Aorta (tissue), 5 donors: Measurements from ENCODE around the gene TMEM232. TPM values are rescaled to one million over a fixed set of nuclear protein-coding genes. Genes with fewer than 3 reads are reported as not detected.
"Not testable (repeated sequence)": the region's sequence is repeated elsewhere in the genome, so short reads cannot be mapped to it uniquely, and the experiment has no call there.

Experiments used
- ATAC-seq: fragments of 200-7000 bp; cut with Tn5 transposase; one replicate; pipeline ENCODE4 v1.9.1; 2022; ENCODE audit warnings: moderate library complexity; ENCODE audit not compliant: low FRiP score
- DNase-seq, 2 donors: peaks; one replicate each; pipeline ENCODE4 v3.0.0-alpha.2; 2020
- H3K27ac ChIP-seq, 2 donors: one replicate each; pipeline ENCODE4 v1.5.1; 2013; ENCODE audit warnings: low read length in 2 of 2, mild to moderate bottlenecking in 2 of 2, moderate library complexity in 2 of 2, control low read depth in 1 of 2, inconsistent platforms in 1 of 2, low read depth in 1 of 2
- H3K27me3 ChIP-seq, 2 donors: one replicate each; pipeline ENCODE4 v1.6.1; 2013; ENCODE audit warnings: control low read depth in 1 of 2, low read length in 1 of 2, mild to moderate bottlenecking in 1 of 2, moderate library complexity in 1 of 2; ENCODE audit not compliant: insufficient read depth in 2 of 2, control insufficient read depth in 1 of 2
- H3K36me3 ChIP-seq, 2 donors: one replicate each; pipeline ENCODE4 v1.6.1; 2013; ENCODE audit warnings: control low read depth in 1 of 2, low read length in 1 of 2, mild to moderate bottlenecking in 1 of 2; ENCODE audit not compliant: insufficient read depth in 2 of 2, control insufficient read depth in 1 of 2
- H3K4me1 ChIP-seq, 2 donors: one replicate each; pipeline ENCODE4 v1.6.1; 2013; ENCODE audit warnings: low read length in 2 of 2, control low read depth in 1 of 2, mild to moderate bottlenecking in 1 of 2, moderate library complexity in 1 of 2; ENCODE audit not compliant: insufficient read depth in 2 of 2, control insufficient read depth in 1 of 2
- H3K4me3 ChIP-seq, 2 donors: one replicate each; pipeline ENCODE4 v1.5.1; 2013; ENCODE audit warnings: low read length in 2 of 2, control low read depth in 1 of 2, mild to moderate bottlenecking in 1 of 2
- H3K9me3 ChIP-seq: one replicate; pipeline ENCODE4 v1.6.1; 2013; ENCODE audit warnings: mild to moderate bottlenecking, low read length; ENCODE audit not compliant: control insufficient read depth
- WGBS, 2 donors: extraction: QIAGEN DNeasy Blood & Tissue Kit; methylation state at CpG; one replicate each; pipeline ENCODE4 v1.1.7; 2013; 5-methylcytosine and 5-hydroxymethylcytosine counted together
- intact Hi-C, 2 donors: fragments of 100-400 bp; cut with DNase I; formaldehyde crosslinking; loops; one replicate each; pipeline versions ENCODE4 v1.14.2 to v1.15.0; 2022
- polyA plus RNA-seq, 2 donors: library from polyadenylated mRNA; stranded (reverse); fragments of 200-250 nt; gene quantifications; one replicate each; pipeline ENCODE4 v1.2.3, GENCODE V29; 2013
- total RNA-seq, 2 donors: library from RNA; stranded (reverse); fragmentation: NEBNext Ultra II Directional; extraction: Animal tissue kit (Norgen Biotek cat#: 25700); gene quantifications; one replicate each; pipeline ENCODE4 v1.2.1, GENCODE V29; 2021
- donor health status: healthy with polysubstance abuse.
- donor health status: Bipolar disorder and iron deficiency.
- donor health status: DM: no; HTN: no; CAD: no.
- donor health status: DM: no; HTN: no; CAD: no.
- donor health status: DM: yes; HTN: yes; CAD: no.

Gene TMEM232
- total and polyA plus RNA-seq, 4 donors, result 1.7 to 4.9 (median 2.1) TPM

- intact Hi-C loops, result no loop called here
- Histone ChIP-seq H3K27me3 (no peaks in the 10 kb centered on the region), H3K36me3 (no peaks in the 10 kb centered on the region), H3K9me3 (no peaks in the 10 kb centered on the region), H3K4me3 (peak overlapping the region in 1 of 2 donors; percentile 12), H3K4me1 (peaks cover 0 to 2% of the 10 kb centered on the region in 2 donors), H3K27ac (no peak overlapping the region)
- ATAC-seq (no peak), DNase-seq (no peak)
- 37 to 45% methylated on average over 5 of the region's 5 CpGs for WGBS, 2 donors
These were observed 499 bp upstream of the TMEM232 start for GRCh38 chr5:110727025-110727314.

DNA sequence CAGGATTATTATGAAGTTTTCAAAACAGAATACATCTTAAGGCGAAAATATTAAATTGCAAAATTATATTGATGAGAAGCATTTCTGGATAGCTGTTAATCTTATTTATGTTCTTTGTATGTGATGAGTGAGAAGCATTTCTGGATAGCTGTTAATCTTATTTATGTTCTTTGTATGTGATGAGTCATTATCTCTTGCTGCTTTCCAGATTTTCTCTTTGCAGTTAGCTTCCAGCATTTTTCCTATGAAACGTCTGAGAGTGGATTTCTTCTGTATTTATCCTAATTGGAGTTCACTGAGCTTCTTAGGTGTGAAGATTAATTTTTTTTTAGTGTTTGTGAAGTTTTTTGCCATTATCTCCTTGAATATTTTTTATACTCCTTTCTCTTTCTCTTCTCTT is 8.2 kb downstream of the TMEM232 start:
- no peaks in the 10 kb centered on the region for H3K9me3 ChIP-seq
- no peak for ATAC-seq
- H3K4me3 ChIP-seq, result no peak overlapping the region
- H3K4me1 ChIP-seq, result no peaks in the 10 kb centered on the region
- no peak overlapping the region for H3K27ac ChIP-seq
- no peaks in the 10 kb centered on the region for H3K36me3 ChIP-seq
- 67 to 77% methylated on average over 2 of the region's 2 CpGs for WGBS, 2 donors
- intact Hi-C loops, result no loop called here
- no peaks in the 10 kb centered on the region for H3K27me3 ChIP-seq
- no peak for DNase-seq

GRCh38 chr5:110716247-110717245 is 9.9 kb downstream of the TMEM232 start:
- Histone ChIP-seq H3K4me1 (no peaks in the 10 kb centered on the region), H3K4me3 (no peak overlapping the region), H3K27me3 (no peaks in the 10 kb centered on the region), H3K27ac (no peak overlapping the region), H3K36me3 (no peaks in the 10 kb centered on the region), H3K9me3 (no peaks in the 10 kb centered on the region)
- 56 to 73% methylated on average over 5 of the region's 5 CpGs for WGBS, 2 donors
- intact Hi-C loops, result no loop called here
- DNase-seq, result no peak
- ATAC-seq, result no peak

GRCh38 chr5:110707260-110707844 is 19.1 kb downstream of the TMEM232 start:
- no peak for ATAC-seq
- intact Hi-C loops, result no loop called here
- Histone ChIP-seq H3K27ac (no peak overlapping the region), H3K27me3 (no peaks in the 10 kb centered on the region), H3K4me1 (no peaks in the 10 kb centered on the region), H3K36me3 (no peaks in the 10 kb centered on the region), H3K9me3 (no peaks in the 10 kb centered on the region), H3K4me3 (no peak overlapping the region)
- DNase-seq, result no peak
- 66 to 67% methylated on average over 3 of the region's 3 CpGs for WGBS, 2 donors

DNA sequence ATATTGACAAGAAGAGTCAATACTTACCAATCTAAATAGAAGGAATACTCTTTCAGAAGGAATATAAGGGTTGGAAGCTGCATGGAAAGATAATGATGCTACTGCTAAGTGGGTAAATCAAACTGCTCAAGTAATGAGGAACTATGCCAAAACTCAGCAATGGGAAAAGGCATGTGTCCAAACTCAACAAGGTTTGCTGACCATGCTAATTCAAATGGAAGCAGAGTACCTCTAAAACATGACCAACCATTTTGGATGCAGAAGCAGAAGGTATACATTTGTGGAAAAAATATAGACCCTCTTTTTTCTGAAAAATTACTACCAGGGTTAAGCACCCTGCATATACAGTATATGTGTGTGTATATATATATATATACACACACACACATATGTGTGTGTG is 21.1 kb downstream of the TMEM232 start:
- no peaks in the 10 kb centered on the region for H3K9me3 ChIP-seq
- no peaks in the 10 kb centered on the region for H3K27me3 ChIP-seq
- H3K4me3 ChIP-seq, result no peak overlapping the region
- DNase-seq (no peak), ATAC-seq (no peak)
- no peak overlapping the region for H3K27ac ChIP-seq
- H3K4me1 ChIP-seq, result no peaks in the 10 kb centered on the region
- intact Hi-C loops, result no loop called here
- no peaks in the 10 kb centered on the region for H3K36me3 ChIP-seq

- no peak for DNase-seq
- WGBS, 2 donors, result 2 to 3% methylated on average over 2 of the region's 2 CpGs
- no peak for ATAC-seq
- Histone ChIP-seq H3K27me3 (no peaks in the 10 kb centered on the region), H3K4me3 (no peak overlapping the region), H3K27ac (no peak overlapping the region), H3K4me1 (no peaks in the 10 kb centered on the region), H3K9me3 (no peaks in the 10 kb centered on the region), H3K36me3 (no peaks in the 10 kb centered on the region)
- intact Hi-C loops, result no loop called here
These were observed 23.0 kb downstream of the TMEM232 start for GRCh38 chr5:110703481-110703880.

DNA sequence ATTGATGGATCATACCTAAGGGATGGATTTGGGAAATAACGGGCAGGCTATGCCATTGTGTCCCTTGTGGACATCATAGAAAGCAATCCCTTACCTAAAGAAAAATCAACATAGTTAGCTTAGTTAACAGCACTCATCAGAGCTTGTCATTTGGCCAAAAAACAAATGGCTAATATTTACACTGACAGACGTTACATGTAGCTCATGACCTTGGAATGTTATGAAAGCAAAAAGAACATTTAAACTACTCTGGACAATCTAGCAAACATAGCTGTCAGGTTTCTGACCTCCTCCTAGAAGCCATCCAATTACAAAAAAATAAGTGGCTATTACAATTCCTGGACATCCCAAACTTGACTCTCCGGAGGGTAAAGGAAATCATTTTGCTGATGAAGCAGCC is 23.8 kb downstream of the TMEM232 start:
- WGBS, 2 donors, result 33 to 35% methylated on average over 3 of the region's 3 CpGs
- no peak for ATAC-seq

GRCh38 chr5:110702300-110702699 is 24.2 kb downstream of the TMEM232 start:
- ATAC-seq, result no peak
- Histone ChIP-seq H3K36me3 (no peaks in the 10 kb centered on the region), H3K27ac (no peak overlapping the region), H3K4me3 (no peak overlapping the region), H3K4me1 (no peaks in the 10 kb centered on the region), H3K27me3 (no peaks in the 10 kb centered on the region), H3K9me3 (no peaks in the 10 kb centered on the region)
- DNase-seq, result no peak
- intact Hi-C loops, result no loop called here
- WGBS, 2 donors, result 69 to 78% methylated on average over 1 of the region's 1 CpG

More for the DNA sequence above, 23.8 kb downstream of the TMEM232 start:
- H3K27me3 ChIP-seq, result no peaks in the 10 kb centered on the region
- intact Hi-C loops, result no loop called here
- H3K27ac ChIP-seq, result no peak overlapping the region
- H3K9me3 ChIP-seq, result no peaks in the 10 kb centered on the region
- no peaks in the 10 kb centered on the region for H3K36me3 ChIP-seq
- H3K4me1 ChIP-seq, result no peaks in the 10 kb centered on the region
- DNase-seq, result no peak
- H3K4me3 ChIP-seq, result no peak overlapping the region

- H3K36me3 ChIP-seq, intact Hi-C loops, DNase-seq, H3K27ac ChIP-seq, H3K27me3 ChIP-seq, ATAC-seq, H3K4me3 ChIP-seq, H3K9me3 ChIP-seq, H3K4me1 ChIP-seq: not testable (repeated sequence)
- WGBS, 2 donors, result 76 to 84% methylated on average over 5 of the region's 5 CpGs
These were observed 33.8 kb downstream of the TMEM232 start for GRCh38 chr5:110692669-110693068.
